ENCODE data around the gene P4HB.

DNA sequence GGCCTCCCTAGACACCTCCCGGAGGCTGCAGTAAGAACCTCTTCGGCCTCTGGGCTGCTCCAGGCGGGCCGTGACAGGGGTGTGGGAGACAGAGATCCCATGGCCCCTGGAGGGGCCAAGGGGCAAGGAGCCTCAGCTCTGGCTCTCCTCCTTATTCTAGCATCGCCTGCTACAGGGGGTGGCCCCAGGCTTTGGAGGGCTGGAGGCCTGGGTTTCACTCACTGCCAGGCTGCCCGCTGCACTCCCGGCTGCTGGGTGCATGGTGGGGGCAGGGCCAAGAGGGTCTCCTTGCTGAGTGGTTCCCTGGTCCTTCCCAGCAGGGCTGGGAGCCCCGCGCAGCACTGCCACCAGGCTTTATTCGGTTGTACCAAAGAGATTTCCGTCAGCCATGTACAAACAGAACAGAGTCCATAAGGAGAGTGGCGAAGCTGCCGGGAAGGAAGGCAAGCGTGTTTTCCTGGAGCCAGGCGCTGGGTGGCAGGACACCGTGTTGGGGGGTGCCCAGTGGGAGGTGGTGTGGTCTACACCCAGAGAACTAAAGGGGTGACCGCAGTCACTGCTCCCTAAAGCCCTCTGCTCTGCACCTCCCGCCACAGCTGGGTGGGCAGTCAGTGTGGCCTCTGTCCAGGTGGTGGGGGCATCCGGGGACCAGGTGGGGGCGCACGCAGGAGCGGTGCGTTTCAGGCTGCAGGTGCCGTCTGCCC lies 43.7 kb upstream of the P4HB start:
- TF ChIP-seq POLR2A (IDR thresholded peaks at IDR 0.05): no peak
- TF ChIP-seq POLR2AphosphoS5 (IDR thresholded peaks at IDR 0.05; ENCODE audit: insufficient read depth in 1 of 2, low read depth in 1 of 2): no peak

All from vagina (tissue), 2 donors.